ENCODE results near the gene TAAR6.

TAAR6 gene

GRCh38 chr6:132616677-132617076 lies 46.6 kb downstream of the TAAR6 start:
- H3K27me3 ChIP-seq (ENCODE audit: low read depth, low read length) = no peaks in the 10 kb centered on the region
- no peaks in the 10 kb centered on the region for H3K79me2 ChIP-seq (ENCODE audit: low read length)
- H3K4me2 ChIP-seq (ENCODE audit: low read length) = no peak overlapping the region
- no peak overlapping the region for H3K4me3 ChIP-seq (ENCODE audit: low read length)
- no peak for TF ChIP-seq CTCF (IDR thresholded peaks at IDR 0.05; ENCODE audit: low read depth, low read length)
- no peak for TF ChIP-seq EZH2phosphoT487 (IDR thresholded peaks at IDR 0.05; ENCODE audit: low read depth)
- no peak overlapping the region for H3K9ac ChIP-seq (ENCODE audit: low read length)
- H3K36me3 ChIP-seq (replicated peaks; ENCODE audit: low read depth, low read length) = no peaks in the 10 kb centered on the region
- H3K4me1 ChIP-seq (ENCODE audit: low read length) = peaks cover 16% of the 10 kb centered on the region; the same call in 1 of the 2 replicates
- no peaks in the 10 kb centered on the region for H4K20me1 ChIP-seq (ENCODE audit: insufficient read depth, low read length)
- no peaks in the 10 kb centered on the region for H3K9me3 ChIP-seq (ENCODE audit: insufficient read depth, low read length)
- no peak overlapping the region for H3K27ac ChIP-seq (ENCODE audit: low read length)
- no peak overlapping the region for H2AFZ ChIP-seq (ENCODE audit: low read depth, low read length)
